WTC11 (cell line): Measurements from ENCODE around the gene SAXO2.

ENCODE experiments used
- RELA ChIP-seq: sonication (generic); formaldehyde crosslinking; IDR thresholded peaks from 2 replicates; pipeline ENCODE4 v1.8.1; 2022; ENCODE audit warnings: missing genetic modification reagents, mild to moderate bottlenecking, borderline replicate concordance
- SMAD4 ChIP-seq: sonication (generic); formaldehyde crosslinking; IDR thresholded peaks from 2 replicates; pipeline ENCODE4 v1.8.0; 2022; ENCODE audit warnings: mild to moderate bottlenecking, missing genetic modification reagents
- ZNF416 ChIP-seq: fragments of 250-450 bp; sonication (Bioruptor Pico); IDR thresholded peaks from 2 replicates; pipeline ENCODE4 v1.9.0; 2021; ENCODE audit warnings: mild to moderate bottlenecking, inconsistent platforms
- TF ChIP-seq, protein P1 (sequence below): fragments of 200-600 bp; IDR thresholded peaks from 2 replicates; pipeline ENCODE4 v1.8.0; 2022; ENCODE audit warnings: antibody characterized with exemption
- TF ChIP-seq, protein P2 (sequence below): sonication (generic); formaldehyde crosslinking; IDR thresholded peaks from 2 replicates; pipeline ENCODE4 v1.8.1; 2022; ENCODE audit warnings: low read depth, missing genetic modification reagents, borderline replicate concordance

DNA sequence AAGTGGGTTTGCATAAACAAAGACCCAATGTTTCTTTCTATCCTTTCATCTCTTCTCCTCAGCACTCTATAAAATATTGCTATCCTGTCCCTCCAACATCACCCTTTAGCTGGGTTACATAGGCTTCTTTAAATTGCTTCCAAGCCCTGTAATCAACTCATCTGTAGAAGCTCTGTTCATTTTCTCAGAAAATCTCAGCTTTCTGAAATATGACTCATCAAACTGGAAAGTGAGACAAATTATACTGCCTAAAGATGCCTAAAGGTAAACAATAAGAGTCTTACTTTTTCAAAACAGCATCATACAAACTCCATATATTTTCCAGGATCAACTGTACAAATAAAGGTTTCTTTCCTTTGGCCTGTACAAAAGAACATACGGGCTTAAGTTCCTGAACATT lies 33.9 kb upstream of the SAXO2 start:
- TF ChIP-seq, protein P1, sequence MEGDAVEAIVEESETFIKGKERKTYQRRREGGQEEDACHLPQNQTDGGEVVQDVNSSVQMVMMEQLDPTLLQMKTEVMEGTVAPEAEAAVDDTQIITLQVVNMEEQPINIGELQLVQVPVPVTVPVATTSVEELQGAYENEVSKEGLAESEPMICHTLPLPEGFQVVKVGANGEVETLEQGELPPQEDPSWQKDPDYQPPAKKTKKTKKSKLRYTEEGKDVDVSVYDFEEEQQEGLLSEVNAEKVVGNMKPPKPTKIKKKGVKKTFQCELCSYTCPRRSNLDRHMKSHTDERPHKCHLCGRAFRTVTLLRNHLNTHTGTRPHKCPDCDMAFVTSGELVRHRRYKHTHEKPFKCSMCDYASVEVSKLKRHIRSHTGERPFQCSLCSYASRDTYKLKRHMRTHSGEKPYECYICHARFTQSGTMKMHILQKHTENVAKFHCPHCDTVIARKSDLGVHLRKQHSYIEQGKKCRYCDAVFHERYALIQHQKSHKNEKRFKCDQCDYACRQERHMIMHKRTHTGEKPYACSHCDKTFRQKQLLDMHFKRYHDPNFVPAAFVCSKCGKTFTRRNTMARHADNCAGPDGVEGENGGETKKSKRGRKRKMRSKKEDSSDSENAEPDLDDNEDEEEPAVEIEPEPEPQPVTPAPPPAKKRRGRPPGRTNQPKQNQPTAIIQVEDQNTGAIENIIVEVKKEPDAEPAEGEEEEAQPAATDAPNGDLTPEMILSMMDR: no peak
- TF ChIP-seq RELA (CRISPR knock-in tag) (no peak), SMAD4 (CRISPR knock-in tag) (no peak), ZNF416 (no peak)
- TF ChIP-seq, protein P2, sequence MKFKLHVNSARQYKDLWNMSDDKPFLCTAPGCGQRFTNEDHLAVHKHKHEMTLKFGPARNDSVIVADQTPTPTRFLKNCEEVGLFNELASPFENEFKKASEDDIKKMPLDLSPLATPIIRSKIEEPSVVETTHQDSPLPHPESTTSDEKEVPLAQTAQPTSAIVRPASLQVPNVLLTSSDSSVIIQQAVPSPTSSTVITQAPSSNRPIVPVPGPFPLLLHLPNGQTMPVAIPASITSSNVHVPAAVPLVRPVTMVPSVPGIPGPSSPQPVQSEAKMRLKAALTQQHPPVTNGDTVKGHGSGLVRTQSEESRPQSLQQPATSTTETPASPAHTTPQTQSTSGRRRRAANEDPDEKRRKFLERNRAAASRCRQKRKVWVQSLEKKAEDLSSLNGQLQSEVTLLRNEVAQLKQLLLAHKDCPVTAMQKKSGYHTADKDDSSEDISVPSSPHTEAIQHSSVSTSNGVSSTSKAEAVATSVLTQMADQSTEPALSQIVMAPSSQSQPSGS (CRISPR knock-in tag): no peak
